ENCODE measurements around the gene SESN2. TPM values are rescaled to one million over a fixed set of nuclear protein-coding genes. Genes with fewer than 3 reads are reported as not detected.

The SESN2 gene
- total RNA-seq, 2 experiments from 2014 or later, result 12.5 to 12.6 TPM

- Mint-ChIP-seq H3K4me3 (no peak overlapping the region), H3K27me3 (ENCODE audit: low read depth) (no peaks in the 10 kb centered on the region), H3K4me1 (ENCODE audit: low read depth) (peaks cover 14% of the 10 kb centered on the region), H3K27ac (no peak overlapping the region), H3K9me3 (ENCODE audit: insufficient read depth) (no peaks in the 10 kb centered on the region), H3K36me3 (ENCODE audit: low read depth) (peaks cover 9% of the 10 kb centered on the region)
- no peak for DNase-seq
- ChIA-PET CTCF (interaction anchor here (0.7 kb wide), 1 partner anchor 1244 kb away, joined by 3 read pairs; no protein-coding TSS in a partner anchor), POLR2A (no interaction called here)
- ATAC-seq, result no peak
Observed at GRCh38 chr1:28239004-28239403, 20.3 kb upstream of the SESN2 start.

DNA sequence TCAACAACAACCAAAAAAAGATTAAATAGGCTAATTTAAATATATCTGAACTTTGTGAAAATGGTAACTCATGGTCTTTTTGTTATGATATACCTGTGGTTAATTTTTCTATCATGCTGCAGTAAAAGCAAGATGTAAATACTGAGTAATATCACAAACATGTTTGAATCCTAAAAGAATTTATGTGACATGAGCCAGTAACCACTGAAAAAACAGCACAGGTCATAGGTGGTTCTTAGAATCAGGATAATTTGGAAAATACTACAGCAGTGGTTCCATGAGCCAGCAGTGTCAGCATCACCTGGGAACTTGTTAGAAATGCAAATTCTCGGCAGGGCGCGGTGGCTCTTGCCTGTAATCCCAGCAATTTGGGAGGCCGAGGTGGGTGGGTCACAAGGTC is 19.3 kb upstream of the SESN2 start:
- ATAC-seq (no peak), DNase-seq (no peak)
- H3K27ac Mint-ChIP-seq, result no peak overlapping the region
- H3K36me3 Mint-ChIP-seq (ENCODE audit: low read depth), result peaks cover 9% of the 10 kb centered on the region
- no peaks in the 10 kb centered on the region for H3K9me3 Mint-ChIP-seq (ENCODE audit: insufficient read depth)
- no peak overlapping the region for H3K4me3 Mint-ChIP-seq
- ChIA-PET CTCF (no interaction called here), POLR2A (no interaction called here)
- H3K4me1 Mint-ChIP-seq (ENCODE audit: low read depth), result peaks cover 22% of the 10 kb centered on the region
- no peaks in the 10 kb centered on the region for H3K27me3 Mint-ChIP-seq (ENCODE audit: low read depth)

DNA sequence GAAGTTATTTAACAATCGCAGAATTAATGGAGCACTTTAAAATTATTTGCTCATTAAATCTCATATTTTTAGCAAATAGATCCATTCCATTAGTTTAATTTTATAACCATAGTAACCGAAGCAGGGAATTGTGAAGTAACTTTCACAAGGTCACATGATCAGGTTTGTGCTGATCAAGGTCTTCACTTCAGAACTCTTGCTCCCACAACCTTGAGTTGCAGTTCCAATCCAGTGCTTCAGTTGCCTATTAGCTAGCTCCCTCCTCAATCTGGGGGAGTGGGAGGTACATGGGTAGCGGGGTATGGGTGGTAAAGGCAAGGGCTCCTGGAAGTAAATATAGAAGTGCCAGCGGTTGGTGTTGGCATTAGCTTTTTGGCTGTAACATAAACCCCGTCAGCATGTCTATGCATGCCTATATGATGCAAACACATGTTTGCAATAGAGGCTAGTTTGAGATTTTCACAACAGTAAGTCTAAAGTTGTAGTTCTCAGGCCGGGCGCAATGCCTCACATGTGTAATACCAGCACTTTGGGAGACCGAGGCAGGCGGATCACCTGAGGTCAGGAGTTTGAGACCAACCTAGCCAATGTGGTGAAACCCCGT is 17.6 kb upstream of the SESN2 start:
- H3K27ac Mint-ChIP-seq, result no peak overlapping the region
- ATAC-seq, result no peak
- H3K4me1 Mint-ChIP-seq (ENCODE audit: low read depth), result peaks cover 32% of the 10 kb centered on the region
- ChIA-PET POLR2A (no interaction called here), CTCF (interaction anchor here (2.4 kb wide), 1 partner anchor 118 kb away, joined by 11 read pairs; no protein-coding TSS in a partner anchor)
- H3K4me3 Mint-ChIP-seq, result no peak overlapping the region
- H3K27me3 Mint-ChIP-seq (ENCODE audit: low read depth), result no peaks in the 10 kb centered on the region
- H3K9me3 Mint-ChIP-seq (ENCODE audit: insufficient read depth), result no peaks in the 10 kb centered on the region
- H3K36me3 Mint-ChIP-seq (ENCODE audit: low read depth), result peaks cover 9% of the 10 kb centered on the region
- DNase-seq, result no peak

DNA sequence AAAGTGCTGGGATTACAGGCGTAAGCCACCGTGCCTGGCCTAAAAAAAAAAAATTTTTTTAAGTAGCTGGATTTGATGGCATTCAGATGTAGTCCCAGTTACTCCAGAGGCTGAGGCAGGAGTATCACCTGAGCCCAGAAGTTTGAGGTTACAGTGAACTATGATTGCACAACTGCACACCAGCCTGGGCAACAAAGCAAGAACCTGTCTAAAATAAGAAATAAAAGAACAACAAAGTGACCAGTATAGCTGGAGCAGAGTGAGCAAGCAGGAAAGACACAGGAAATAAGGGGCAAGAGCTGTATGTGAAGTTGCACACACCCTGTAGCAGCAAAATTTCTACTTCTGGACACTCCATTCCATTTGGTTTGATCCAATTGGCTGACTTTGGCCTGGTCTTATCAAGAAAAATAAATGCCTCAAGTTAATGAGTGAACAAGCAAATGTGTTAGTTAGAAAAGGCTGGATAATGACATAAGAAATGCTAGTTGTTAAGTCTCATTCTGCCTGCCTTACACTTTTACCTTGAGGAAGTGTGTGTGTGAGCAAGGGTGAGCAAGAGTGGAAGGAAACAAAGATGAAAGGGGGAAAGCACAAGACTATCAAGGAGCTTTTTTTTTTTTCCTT is 15.5 kb upstream of the SESN2 start:
- DNase-seq, result no peak
- ChIA-PET CTCF (interaction anchor here (0.8 to 2.4 kb wide), 7 partner anchors 8 to 493 kb away, joined by 3 to 11 read pairs (median 4); partner anchors contain the start of genes ATP5IF1, TRNAU1AP and YTHDF2), POLR2A (interaction anchor here (0.8 to 4.6 kb wide), 4 partner anchors 8 to 83 kb away, joined by 3 to 49 read pairs (median 6); partner anchors contain the start of gene ATP5IF1)
- H3K27ac Mint-ChIP-seq, result peak overlapping the region; percentile 89
- H3K9me3 Mint-ChIP-seq (ENCODE audit: insufficient read depth), result no peaks in the 10 kb centered on the region
- H3K4me3 Mint-ChIP-seq, result peak overlapping the region; percentile 59
- no peaks in the 10 kb centered on the region for H3K27me3 Mint-ChIP-seq (ENCODE audit: low read depth)
- no peak for ATAC-seq
- peaks cover 48% of the 10 kb centered on the region for H3K4me1 Mint-ChIP-seq (ENCODE audit: low read depth)
- H3K36me3 Mint-ChIP-seq (ENCODE audit: low read depth), result peaks cover 7% of the 10 kb centered on the region

GRCh38 chr1:28244549-28245251 is 14.6 kb upstream of the SESN2 start:
- CTCF ChIA-PET, result interaction anchor here (0.6 to 1.7 kb wide), 5 partner anchors 9 to 492 kb away, joined by 3 to 8 read pairs (median 4); partner anchors contain the start of genes ATP5IF1, TRNAU1AP and YTHDF2
- ATAC-seq (no peak), DNase-seq (no peak)
- H3K36me3 Mint-ChIP-seq (ENCODE audit: low read depth), result peaks cover 2% of the 10 kb centered on the region
- no peaks in the 10 kb centered on the region for H3K9me3 Mint-ChIP-seq (ENCODE audit: insufficient read depth)
- H3K27ac Mint-ChIP-seq, result peak overlapping the region; percentile 89
- POLR2A ChIA-PET, result interaction anchor here (0.8 to 5.3 kb wide), 7 partner anchors 9 to 262 kb away, joined by 3 to 52 read pairs (median 5); partner anchors contain the start of genes ATP5IF1 and MED18
- H3K4me1 Mint-ChIP-seq (ENCODE audit: low read depth), result peaks cover 57% of the 10 kb centered on the region
- peak overlapping the region; percentile 59 for H3K4me3 Mint-ChIP-seq
- no peaks in the 10 kb centered on the region for H3K27me3 Mint-ChIP-seq (ENCODE audit: low read depth)

- POLR2A ChIA-PET, result interaction anchor here (0.6 to 5.4 kb wide), 13 partner anchors 10 to 402 kb away, joined by 3 to 84 read pairs (median 5); partner anchors contain the start of genes ATP5IF1, EYA3, MED18 and RNU11
- no peaks in the 10 kb centered on the region for H3K9me3 Mint-ChIP-seq (ENCODE audit: insufficient read depth)
- H3K27me3 Mint-ChIP-seq (ENCODE audit: low read depth), result no peaks in the 10 kb centered on the region
- peaks cover 66% of the 10 kb centered on the region for H3K4me1 Mint-ChIP-seq (ENCODE audit: low read depth)
- ATAC-seq, result peak; percentile 39
- H3K4me3 Mint-ChIP-seq, result peak overlapping the region; percentile 80
- peak; percentile 81 for DNase-seq
- H3K36me3 Mint-ChIP-seq (ENCODE audit: low read depth), result no peaks in the 10 kb centered on the region
- H3K27ac Mint-ChIP-seq, result peak overlapping the region; percentile 94
- CTCF ChIA-PET, result interaction anchor here (0.7 to 1.8 kb wide), 8 partner anchors 9 to 262 kb away, joined by 3 to 13 read pairs (median 4); partner anchors contain the start of genes ATP5IF1, EYA3 and MED18
Observed at GRCh38 chr1:28246427-28246832, 12.9 kb upstream of the SESN2 start.

GRCh38 chr1:28247612-28248272 is 11.6 kb upstream of the SESN2 start:
- Mint-ChIP-seq H3K27me3 (ENCODE audit: low read depth) (no peaks in the 10 kb centered on the region), H3K27ac (peak overlapping the region; percentile 94), H3K4me1 (ENCODE audit: low read depth) (peaks cover 65% of the 10 kb centered on the region), H3K9me3 (ENCODE audit: insufficient read depth) (no peaks in the 10 kb centered on the region), H3K36me3 (ENCODE audit: low read depth) (no peaks in the 10 kb centered on the region), H3K4me3 (peak overlapping the region; percentile 80)
- ATAC-seq, result no peak
- peak; percentile 40 for DNase-seq
- ChIA-PET POLR2A (interaction anchor here (1.6 to 5.4 kb wide), 6 partner anchors 11 to 333 kb away, joined by 4 to 84 read pairs (median 30); partner anchors contain the start of genes ATP5IF1, MED18 and SESN2), CTCF (interaction anchor here (0.7 to 3.9 kb wide), 46 partner anchors 12 to 629 kb away, joined by 3 to 125 read pairs (median 8); partner anchors contain the start of genes ATP5IF1, EYA3, MED18 and PHACTR4)

DNA sequence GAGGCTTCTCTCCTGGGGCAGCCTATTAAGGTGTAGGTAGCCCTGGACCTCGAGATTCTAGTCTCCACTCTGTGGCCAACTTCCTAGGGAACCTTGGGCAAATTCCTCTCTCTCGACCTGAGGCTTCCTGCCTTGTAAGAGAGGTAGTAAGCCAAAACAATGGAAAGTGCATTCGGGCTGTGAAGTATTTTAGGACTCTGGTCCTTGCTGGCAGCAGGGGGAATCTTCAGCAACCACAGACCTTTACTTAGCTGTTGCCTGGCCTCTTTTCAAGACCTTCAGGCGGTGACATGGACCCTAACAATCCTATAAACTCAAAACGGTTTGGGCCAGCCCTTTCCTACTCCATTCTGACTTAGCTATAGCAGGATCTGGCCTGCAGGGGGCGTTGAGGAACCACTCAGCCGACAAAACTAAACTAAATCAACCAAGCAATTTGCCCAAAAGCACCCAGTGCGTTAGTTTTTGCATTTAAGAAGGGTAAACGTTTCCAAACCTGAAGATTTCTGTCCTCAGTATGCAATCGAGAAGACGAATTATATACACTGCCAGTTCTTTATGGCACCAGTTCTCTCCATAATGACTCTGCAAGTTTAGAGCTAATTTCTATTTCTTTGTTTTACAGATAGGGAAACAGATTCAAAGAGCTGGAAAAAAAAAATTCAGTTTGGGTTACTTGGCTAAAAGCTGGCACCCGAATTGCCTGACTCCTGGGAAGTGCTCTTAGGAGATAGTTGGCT is 10.9 kb upstream of the SESN2 start:
- H3K4me3 Mint-ChIP-seq, result peak overlapping the region; percentile 35
- ChIA-PET POLR2A (interaction anchor here (1.0 to 5.4 kb wide), 12 partner anchors 10 to 420 kb away, joined by 4 to 84 read pairs (median 10); partner anchors contain the start of genes ATP5IF1, GMEB1, MED18 and PHACTR4), CTCF (interaction anchor here (0.6 to 3.9 kb wide), 70 partner anchors 12 to 629 kb away, joined by 3 to 125 read pairs (median 5); partner anchors contain the start of genes ATP5IF1, EYA3, MED18 and PHACTR4)
- no peaks in the 10 kb centered on the region for H3K27me3 Mint-ChIP-seq (ENCODE audit: low read depth)
- ATAC-seq (peak; percentile 16), DNase-seq (peak; percentile 91)
- no peaks in the 10 kb centered on the region for H3K9me3 Mint-ChIP-seq (ENCODE audit: insufficient read depth)
- peaks cover 58% of the 10 kb centered on the region for H3K4me1 Mint-ChIP-seq (ENCODE audit: low read depth)
- H3K36me3 Mint-ChIP-seq (ENCODE audit: low read depth), result no peaks in the 10 kb centered on the region
- peak overlapping the region; percentile 94 for H3K27ac Mint-ChIP-seq

DNA sequence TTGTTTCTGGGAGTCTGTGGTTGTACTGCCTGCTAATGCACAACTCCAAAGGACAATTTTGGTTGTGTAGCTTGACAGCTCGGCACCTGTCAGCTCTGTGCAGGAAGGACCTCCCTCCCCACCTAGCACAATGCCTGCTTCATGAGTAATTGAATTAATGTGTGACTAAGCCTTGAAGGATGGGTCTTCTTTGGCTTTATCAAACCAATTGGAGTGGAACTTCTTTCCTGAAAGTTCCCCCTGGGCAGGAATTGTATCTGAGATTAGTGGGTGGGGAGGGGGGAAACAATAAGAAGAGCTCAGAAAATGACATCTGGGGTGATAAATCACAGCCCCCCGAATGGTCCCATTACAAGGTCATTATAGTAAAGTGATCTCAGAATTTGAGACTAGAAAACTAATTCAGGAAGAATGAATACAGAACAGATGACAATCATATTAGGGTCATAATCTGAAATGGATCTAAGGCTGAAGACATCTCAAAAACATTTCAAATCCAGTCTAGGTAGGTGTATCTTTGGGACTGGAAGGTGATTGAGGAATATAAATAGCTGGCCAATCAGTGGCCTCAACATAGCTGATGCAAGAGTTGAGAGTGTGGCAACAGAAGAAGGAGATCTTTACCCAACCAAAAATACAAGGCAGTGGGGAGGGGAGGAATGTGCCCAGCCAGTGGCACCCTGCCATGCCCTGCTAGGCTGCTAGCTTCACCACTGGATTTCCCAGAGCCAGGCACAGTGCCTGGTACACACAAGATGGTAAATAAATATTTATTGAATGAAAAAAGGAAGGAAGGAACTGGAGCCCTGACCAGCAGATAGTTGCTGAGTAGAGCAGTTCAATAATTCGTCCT is 10.1 kb upstream of the SESN2 start:
- no peaks in the 10 kb centered on the region for H3K27me3 Mint-ChIP-seq (ENCODE audit: low read depth)
- POLR2A ChIA-PET, result interaction anchor here (1.0 to 5.4 kb wide), 10 partner anchors 9 to 420 kb away, joined by 4 to 84 read pairs (median 10); partner anchors contain the start of genes ATP5IF1, GMEB1, MED18 and PHACTR4
- CTCF ChIA-PET, result interaction anchor here (0.6 to 3.9 kb wide), 67 partner anchors 11 to 628 kb away, joined by 3 to 125 read pairs (median 5); partner anchors contain the start of genes ATP5IF1, EYA3, MED18 and PHACTR4
- peak overlapping the region; percentile 94 for H3K27ac Mint-ChIP-seq
- DNase-seq, result peak; percentile 47
- H3K9me3 Mint-ChIP-seq (ENCODE audit: insufficient read depth), result no peaks in the 10 kb centered on the region
- H3K36me3 Mint-ChIP-seq (ENCODE audit: low read depth), result no peaks in the 10 kb centered on the region
- H3K4me1 Mint-ChIP-seq (ENCODE audit: low read depth), result peaks cover 51% of the 10 kb centered on the region
- H3K4me3 Mint-ChIP-seq, result peak overlapping the region; percentile 35
- no peak for ATAC-seq

Data from activated CD8-positive, alpha-beta T cell treated with anti-CD3 and anti-CD28 coated beads, Interleukin-2, amount 10 ng/mL, durations not matched to agents 7 days and 5 days (primary cell).